ENCODE measurements around the gene RANBP1. TPM values are rescaled to one million over a fixed set of nuclear protein-coding genes. Genes with fewer than 3 reads are reported as not detected.
A peak's percentile ranks its signal among the peaks of the same experiment; 100 is the strongest.

The RANBP1 gene
- total and polyA plus RNA-seq, 2 of the 8 experiments (the other 6 are each of a cell fraction or from before 2014, with no cell fraction given), result 343 to 484 TPM

GRCh38 chr22:20165913-20166312, 50.0 kb downstream of the RANBP1 start:
- DNase-seq (ENCODE audit: low read depth in 1 of 2, low spot score in 2 of 2) (no peak), FAIRE-seq (no peak)
- ChIA-PET CTCF (ENCODE audit: partially characterized antibody) (interaction anchor here (1.5 kb wide), 1 partner anchor 12 kb away, joined by 3 read pairs; no protein-coding TSS in a partner anchor), POLR2A (ENCODE audit: partially characterized antibody) (interaction anchor here (1.2 kb wide), 1 partner anchor 37 kb away, joined by 3 read pairs; no protein-coding TSS in a partner anchor)
- Histone ChIP-seq H4K5ac (ENCODE audit: insufficient read length, low read depth, low read length) (no peak overlapping the region), H3K4me3 (ENCODE audit: extremely low read depth in 1 of 4, insufficient read depth in 2 of 4, low read depth in 3 of 4, low read length in 4 of 4) (no peak overlapping the region), H3K27me3 (replicated peaks in 1 of 4; ENCODE audit: control insufficient read depth in 3 of 4, extremely low read depth in 1 of 4, insufficient read depth in 3 of 4, low read length in 3 of 4) (no peaks in the 10 kb centered on the region), H3K9me3 (ENCODE audit: insufficient read depth in 2 of 2, low read depth in 1 of 2, low read length in 1 of 2) (no peaks in the 10 kb centered on the region; a peak in 1 of 4 replicates), H3K23me2 (ENCODE audit: low read depth, low read length) (peaks cover 15% of the 10 kb centered on the region; the same call in 1 of the 2 replicates), H3K4ac (replicated peaks; ENCODE audit: insufficient read length, low read depth, low read length) (no peak overlapping the region), H3K27ac (ENCODE audit: low read depth, low read length) (no peak overlapping the region), H2BK20ac (ENCODE audit: low read length) (no peak overlapping the region; the same call in 1 of the 2 replicates), H2AK5ac (ENCODE audit: low read depth, low read length) (no peak overlapping the region), H4K8ac (ENCODE audit: extremely low read depth, insufficient read depth, low read length) (0 out of 2 replicates have a peak overlapping the region, but pooled peaks have one; percentile 51), H3K23ac (ENCODE audit: insufficient read length) (no peak overlapping the region), H3K18ac (ENCODE audit: extremely low read depth, low read length) (no peak overlapping the region), H3K14ac (ENCODE audit: insufficient read length) (no peak overlapping the region), H2BK120ac (replicated peaks; ENCODE audit: low read depth, low read length) (no peak overlapping the region), H3K56ac (replicated peaks; ENCODE audit: insufficient read length, low read depth, low read length) (no peak overlapping the region), H3K9ac (replicated peaks in 1 of 4; ENCODE audit: extremely low read depth in 1 of 4, low read depth in 3 of 4, low read length in 3 of 4) (no peak overlapping the region), H4K91ac (replicated peaks; ENCODE audit: insufficient read length, low read length) (no peak overlapping the region), H3K79me1 (ENCODE audit: low read depth, low read length) (no peaks in the 10 kb centered on the region), H2BK15ac (ENCODE audit: low read length) (no peak overlapping the region), H2AFZ (ENCODE audit: low read length) (no peak overlapping the region), H3K79me2 (ENCODE audit: control insufficient read depth in 1 of 2, insufficient read depth in 2 of 2, low read length in 2 of 2) (no peaks in the 10 kb centered on the region), H4K20me1 (replicated peaks in 1 of 2; ENCODE audit: control insufficient read depth in 1 of 2, insufficient read depth in 2 of 2, low read length in 2 of 2) (peaks cover 0 to 1% of the 10 kb centered on the region in 2 experiments), H3K4me2 (ENCODE audit: insufficient read depth in 1 of 2, low read depth in 2 of 2, low read length in 2 of 2) (no peak overlapping the region), H3K4me1 (replicated peaks in 1 of 4; ENCODE audit: control insufficient read depth in 3 of 4, insufficient read depth in 4 of 4, low read length in 3 of 4) (no peaks in the 10 kb centered on the region), H2BK5ac (ENCODE audit: low read depth, low read length) (no peak overlapping the region), H3K36me3 (ENCODE audit: control insufficient read depth in 2 of 4, insufficient read depth in 4 of 4, low read length in 3 of 4) (no peaks in the 10 kb centered on the region), H2BK12ac (ENCODE audit: low read depth, low read length) (no peak overlapping the region)
- 84% methylated on average over 7 of the region's 7 CpGs; no CpG with 5 or more reads in 1 of the 2 experiments for WGBS, 2 experiments (ENCODE audit: extremely low coverage in 1 of 2, insufficient coverage in 1 of 2, insufficient read length in 1 of 2, insufficient replicate concordance in 2 of 2, low coverage in 1 of 2, low lambda C conversion rate in 2 of 2, missing lambda C conversion rate in 1 of 2)
- TF ChIP-seq BACH1 (IDR thresholded peaks at IDR 0.05; ENCODE audit: low read length), result no peak
- no peak for TF ChIP-seq ATF2 (IDR thresholded peaks at IDR 0.05; ENCODE audit: low read length)
- TF ChIP-seq, protein P1, sequence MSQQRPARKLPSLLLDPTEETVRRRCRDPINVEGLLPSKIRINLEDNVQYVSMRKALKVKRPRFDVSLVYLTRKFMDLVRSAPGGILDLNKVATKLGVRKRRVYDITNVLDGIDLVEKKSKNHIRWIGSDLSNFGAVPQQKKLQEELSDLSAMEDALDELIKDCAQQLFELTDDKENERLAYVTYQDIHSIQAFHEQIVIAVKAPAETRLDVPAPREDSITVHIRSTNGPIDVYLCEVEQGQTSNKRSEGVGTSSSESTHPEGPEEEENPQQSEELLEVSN (IDR thresholded peaks at IDR 0.05), result no peak
- TF ChIP-seq PHF8 (conservative IDR thresholded peaks at IDR 0.05; ENCODE audit: low read depth, low read length), result no peak
- TF ChIP-seq TBP (IDR thresholded peaks at IDR 0.05; ENCODE audit: low read depth, low read length), result no peak
- TF ChIP-seq TCF12 (IDR thresholded peaks at IDR 0.05; ENCODE audit: low read depth, low read length), result no peak
- TF ChIP-seq SUZ12 (IDR thresholded peaks at IDR 0.05; ENCODE audit: low read length), result no peak
- TF ChIP-seq TEAD4 (IDR thresholded peaks at IDR 0.05; ENCODE audit: low read depth, low read length), result no peak
- TF ChIP-seq SIX5 (IDR thresholded peaks at IDR 0.05; ENCODE audit: low read depth, low read length), result no peak
- no peak for TF ChIP-seq KDM5A (IDR thresholded peaks at IDR 0.05; ENCODE audit: low read length)
- TF ChIP-seq RFX5 (IDR thresholded peaks at IDR 0.05; ENCODE audit: borderline replicate concordance, low read depth, low read length), result no peak
- TF ChIP-seq POLR2AphosphoS5 (IDR thresholded peaks at IDR 0.05; ENCODE audit: low read depth, low read length), result no peak

Data from H1 (cell line).